Upper lobe of right lung (tissue), 1 donor: Measurements from ENCODE around the gene DPP9. TPM values are rescaled to one million over a fixed set of nuclear protein-coding genes. Genes with fewer than 3 reads are reported as not detected.
A peak's percentile ranks its signal among the peaks of the same experiment; 100 is the strongest.

ENCODE experiments used
- ATAC-seq: fragments of 200-7000 bp; cut with Tn5 transposase; one replicate; pipeline ENCODE4 v1.9.1; 2020; ENCODE audit warnings: mild to moderate bottlenecking, moderate library complexity
- DNase-seq: peaks from one replicate; pipeline ENCODE4 v3.0.0-alpha.2; 2020
- H3K27ac ChIP-seq: fragments of 200-600 bp; one replicate; pipeline ENCODE4 v1.8.0; 2022
- H3K27me3 ChIP-seq: fragments of 200-600 bp; one replicate; pipeline ENCODE4 v1.8.0; 2022; ENCODE audit warnings: mild to moderate bottlenecking
- H3K36me3 ChIP-seq: fragments of 200-600 bp; one replicate; pipeline ENCODE4 v1.8.0; 2022
- H3K4me1 ChIP-seq: fragments of 200-600 bp; one replicate; pipeline ENCODE4 v1.8.0; 2022
- H3K4me3 ChIP-seq: fragments of 200-600 bp; one replicate; pipeline ENCODE4 v1.8.0; 2022; ENCODE audit warnings: mild to moderate bottlenecking
- H3K9me3 ChIP-seq: fragments of 200-600 bp; one replicate; pipeline ENCODE4 v1.8.0; 2022
- CTCF ChIP-seq: fragments of 200-600 bp; IDR thresholded peaks from one replicate; pipeline ENCODE4 v1.8.0; 2022; ENCODE audit warnings: antibody characterized with exemption
- intact Hi-C: fragments of 100-400 bp; cut with DNase I; formaldehyde crosslinking; loops from one replicate; pipeline ENCODE4 v1.11.0; 2022
- total RNA-seq: library from RNA; stranded (reverse); fragmentation: NEBNext Ultra II Directional; extraction: Animal tissue kit (Norgen Biotek cat#: 25700); gene quantifications from one replicate; pipeline ENCODE4 v1.2.1, GENCODE V29; 2021
- donor health status: DM: no; HTN: yes; CAD: no; lungs with severe emphysema.

The DPP9 gene
- total RNA-seq, 1 donor from 2014 or later = 75.8 TPM

GRCh38 chr19:4693078-4693350 lies 30.6 kb downstream of the DPP9 start:
- DNase-seq (no peak), ATAC-seq (no peak)
- H3K4me3 ChIP-seq = no peak overlapping the region
- no peak for TF ChIP-seq CTCF
- intact Hi-C loops = no loop called here
- H3K4me1 ChIP-seq = no peaks in the 10 kb centered on the region
- H3K27ac ChIP-seq = no peak overlapping the region
- no peaks in the 10 kb centered on the region for H3K9me3 ChIP-seq
- H3K27me3 ChIP-seq = no peaks in the 10 kb centered on the region
- H3K36me3 ChIP-seq = peaks cover 95% of the 10 kb centered on the region

DNA sequence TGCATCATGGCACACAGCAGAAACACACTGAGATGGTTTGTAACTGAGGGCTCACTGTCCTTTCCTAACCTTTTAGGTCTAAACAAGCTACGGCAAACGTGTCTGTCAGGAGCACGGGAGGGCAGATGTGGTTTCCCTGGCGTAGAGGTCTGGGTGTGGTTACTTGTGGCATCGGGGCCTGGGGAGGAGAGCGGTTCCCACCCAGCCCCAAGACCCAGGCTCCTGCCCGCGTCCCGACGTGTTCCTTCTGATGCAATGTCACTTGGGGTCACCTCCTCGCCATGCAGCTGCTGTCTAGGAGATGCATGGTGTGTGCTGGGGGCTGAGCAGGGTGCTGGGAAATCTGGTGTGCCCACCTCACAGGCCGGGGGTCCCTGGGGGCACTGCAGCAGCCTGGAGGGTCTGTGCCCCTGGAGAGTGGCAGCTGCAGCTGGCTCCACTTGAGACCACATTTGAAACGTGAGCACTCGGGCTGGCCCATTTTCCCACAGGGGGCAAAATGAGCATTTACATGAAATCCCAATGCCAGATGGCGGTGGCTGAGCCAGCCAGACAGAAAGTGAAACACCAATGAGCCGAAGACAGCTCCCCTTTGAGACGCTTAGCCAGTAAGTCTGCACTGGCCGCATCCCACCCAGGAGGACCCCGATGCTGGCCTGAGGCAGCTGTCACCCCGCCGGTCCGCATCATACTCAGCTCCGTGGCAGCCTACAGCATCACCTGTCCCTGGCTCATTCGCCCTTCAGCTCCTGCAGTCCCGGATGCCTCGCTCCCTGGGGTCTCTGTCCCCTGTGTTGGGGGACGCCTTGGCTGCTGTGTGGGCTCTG lies 31.2 kb downstream of the DPP9 start:
- DNase-seq (no peak), ATAC-seq (no peak)
- Histone ChIP-seq H3K9me3 (no peaks in the 10 kb centered on the region), H3K36me3 (peaks cover 95% of the 10 kb centered on the region), H3K27ac (no peak overlapping the region), H3K4me1 (no peaks in the 10 kb centered on the region), H3K4me3 (no peak overlapping the region), H3K27me3 (no peaks in the 10 kb centered on the region)
- TF ChIP-seq CTCF = no peak
- intact Hi-C loops = no loop called here

DNA sequence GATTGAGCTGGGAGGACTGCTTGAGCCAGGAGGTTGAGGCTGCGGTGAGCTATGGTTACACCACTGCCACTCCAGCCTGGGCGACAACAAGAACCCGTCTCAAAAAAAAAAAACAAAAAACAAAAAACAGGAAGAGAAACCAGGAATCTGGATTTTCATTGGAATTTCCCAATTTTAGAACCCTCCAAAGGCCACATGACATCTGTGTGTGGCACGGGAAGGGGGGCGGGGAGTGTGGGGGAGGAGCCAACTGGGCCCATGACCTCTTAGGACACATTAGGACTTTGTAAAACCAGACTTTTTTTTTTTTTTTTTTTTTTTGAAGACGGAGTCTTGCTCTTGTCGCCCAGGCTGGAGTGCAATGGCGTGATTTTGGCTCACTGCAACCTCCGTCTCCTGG lies 32.3 kb downstream of the DPP9 start:
- ATAC-seq = peak; percentile 60
- no peak overlapping the region for H3K27ac ChIP-seq
- TF ChIP-seq CTCF = no peak
- H3K4me1 ChIP-seq = no peaks in the 10 kb centered on the region
- H3K4me3 ChIP-seq = no peak overlapping the region
- peaks cover 95% of the 10 kb centered on the region for H3K36me3 ChIP-seq
- peak; percentile 87 for DNase-seq
- H3K9me3 ChIP-seq = no peaks in the 10 kb centered on the region
- H3K27me3 ChIP-seq = no peaks in the 10 kb centered on the region
- intact Hi-C loops = no loop called here

GRCh38 chr19:4690361-4690760 lies 33.3 kb downstream of the DPP9 start:
- Histone ChIP-seq H3K27ac (peak overlapping the region; percentile 19), H3K4me3 (no peak overlapping the region), H3K27me3 (no peaks in the 10 kb centered on the region), H3K4me1 (no peaks in the 10 kb centered on the region), H3K9me3 (no peaks in the 10 kb centered on the region), H3K36me3 (peaks cover 93% of the 10 kb centered on the region)
- DNase-seq = no peak
- TF ChIP-seq CTCF = peak; percentile 16
- intact Hi-C loops = no loop called here
- peak; percentile 32 for ATAC-seq

DNA sequence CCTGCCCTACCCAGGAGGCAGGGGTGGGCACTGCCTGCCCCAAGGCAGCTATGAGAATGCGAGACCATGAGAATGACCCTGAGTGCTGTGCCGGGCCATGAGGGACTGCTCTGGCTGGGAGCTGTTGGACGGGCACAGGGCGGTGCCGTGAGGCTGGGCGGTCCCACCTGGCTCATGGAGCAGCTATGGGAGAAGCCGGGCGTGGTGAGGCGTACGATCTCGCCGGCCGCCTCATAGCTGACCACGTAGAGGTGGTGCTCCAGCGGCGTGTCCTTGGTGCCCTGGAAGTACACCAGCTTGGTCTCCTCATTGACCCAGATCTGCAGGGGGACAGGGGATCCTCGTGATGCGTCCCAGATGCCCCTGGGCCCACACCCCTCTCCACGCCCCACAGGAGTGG lies 34.2 kb downstream of the DPP9 start:
- Histone ChIP-seq H3K27ac (no peak overlapping the region), H3K36me3 (peaks cover 93% of the 10 kb centered on the region), H3K27me3 (no peaks in the 10 kb centered on the region), H3K4me3 (no peak overlapping the region), H3K4me1 (no peaks in the 10 kb centered on the region), H3K9me3 (no peaks in the 10 kb centered on the region)
- no peak for TF ChIP-seq CTCF
- intact Hi-C loops = no loop called here
- DNase-seq (no peak), ATAC-seq (no peak)

- H3K27ac ChIP-seq = no peak overlapping the region
- no peak for TF ChIP-seq CTCF
- H3K9me3 ChIP-seq = no peaks in the 10 kb centered on the region
- no peak for DNase-seq
- ATAC-seq = no peak
- H3K4me1 ChIP-seq = no peaks in the 10 kb centered on the region
- H3K4me3 ChIP-seq = no peak overlapping the region
- intact Hi-C loops = no loop called here
- peaks cover 93% of the 10 kb centered on the region for H3K36me3 ChIP-seq
- no peaks in the 10 kb centered on the region for H3K27me3 ChIP-seq
These were observed 35.1 kb downstream of the DPP9 start for GRCh38 chr19:4688587-4688986.
